HG03108 (cell line): ENCODE results near the gene CCDC178.

ENCODE experiments used
- ATAC-seq: cut with Tn5 transposase; IDR thresholded peaks from one replicate; pipeline ENCODE4 v1.9.1; 2021; ENCODE audit warnings: moderate library complexity; ENCODE audit not compliant: unreplicated experiment

The CCDC178 gene

DNA sequence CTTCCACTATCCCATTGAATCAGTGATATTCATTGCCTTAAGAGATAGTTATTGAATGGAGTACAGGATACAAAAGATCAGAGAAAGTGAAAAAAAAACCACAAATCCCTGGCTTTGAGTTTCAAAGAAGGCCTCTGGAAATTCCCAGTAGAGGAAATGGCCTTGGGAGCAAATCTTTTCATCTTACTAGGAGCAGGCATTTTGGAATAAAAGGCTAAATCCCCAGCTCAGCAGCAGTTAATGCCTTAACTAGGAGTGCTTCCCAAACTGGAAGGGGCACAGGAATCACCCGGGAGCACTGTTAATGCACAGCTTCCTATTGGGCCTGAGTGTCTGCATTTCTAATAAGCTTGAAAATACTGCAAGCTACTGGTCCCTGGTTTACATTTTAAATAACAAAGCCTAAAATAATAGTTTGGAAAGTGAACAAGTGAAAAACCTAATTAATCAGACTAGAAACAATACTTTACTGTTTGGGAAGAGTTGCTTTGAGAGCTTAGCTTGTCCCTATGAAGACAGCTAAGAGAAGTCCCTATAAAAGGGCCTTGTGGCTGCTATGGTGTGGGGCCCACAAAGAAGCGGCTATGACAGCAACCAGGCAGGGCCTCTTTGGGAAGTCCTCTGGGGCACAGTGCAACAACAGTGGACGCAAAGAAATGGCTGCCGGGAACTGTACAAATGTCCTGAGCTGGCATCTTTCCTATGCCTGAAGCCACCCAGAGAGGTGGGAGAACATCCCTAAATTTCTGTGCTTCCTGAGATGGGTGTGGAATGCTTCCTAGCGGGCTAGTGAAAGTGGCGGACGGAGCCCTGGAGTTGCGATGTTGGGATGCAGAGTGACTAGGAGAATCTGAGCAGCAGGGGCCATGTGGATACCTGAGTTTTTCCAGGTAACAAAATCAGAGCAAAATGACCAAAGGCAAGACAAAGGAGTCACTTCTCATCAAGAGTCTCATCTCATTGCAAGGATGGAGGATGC is 550.6 kb downstream of the CCDC178 start:
- ATAC-seq: no peak

DNA sequence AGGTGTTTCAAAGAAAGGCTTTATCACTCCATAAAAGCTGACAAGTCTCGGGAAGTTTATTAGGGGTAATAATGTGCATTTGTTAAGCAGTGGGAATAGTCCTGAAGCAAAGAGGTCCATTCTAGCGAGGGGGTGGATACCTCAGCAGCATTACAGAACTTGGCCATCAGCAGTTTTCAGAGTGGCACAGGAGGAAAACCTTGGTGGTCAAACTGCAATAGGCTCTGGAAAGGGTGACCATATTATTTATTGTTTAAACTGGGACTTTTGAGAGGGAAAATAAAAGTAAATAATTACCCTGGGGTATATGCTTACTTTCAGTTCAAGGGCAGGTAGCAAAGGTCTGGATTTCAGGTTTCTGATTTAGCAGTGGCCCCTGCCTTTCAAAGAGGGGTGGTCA is 552.2 kb downstream of the CCDC178 start:
- ATAC-seq: no peak
